ENCODE data around the gene MRS2. TPM values are rescaled to one million over a fixed set of nuclear protein-coding genes. Genes with fewer than 3 reads are reported as not detected.
"Not testable (repeated sequence)": the region's sequence is repeated elsewhere in the genome, so short reads cannot be mapped to it uniquely, and the experiment has no call there.

The MRS2 gene
- total RNA-seq, 1 donor from 2014 or later: 21.3 TPM

DNA sequence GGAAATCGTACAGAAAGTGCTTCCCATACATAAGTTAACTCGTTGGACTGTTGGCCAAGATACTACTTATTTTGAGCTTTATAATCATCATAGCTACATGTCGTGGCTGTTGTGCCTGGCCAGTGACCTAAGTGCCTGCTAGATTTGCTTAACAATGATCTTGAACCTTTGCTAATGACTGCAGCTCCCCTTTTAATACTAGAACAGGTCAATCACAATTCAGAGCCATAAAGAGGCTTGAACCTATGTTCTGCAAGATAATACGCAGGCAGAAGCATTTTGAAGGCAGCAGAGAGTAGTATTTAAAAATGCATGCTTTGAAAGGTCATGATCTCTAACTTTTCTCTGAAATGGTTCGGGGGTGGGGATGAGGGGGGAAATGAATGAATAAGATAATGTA is 2.5 kb downstream of the MRS2 start:
- Histone ChIP-seq H3K4me1 (peaks cover 8% of the 10 kb centered on the region), H3K27me3 (no peaks in the 10 kb centered on the region), H3K27ac (no peak overlapping the region), H3K4me3 (no peak overlapping the region), H3K36me3 (peaks cover 45% of the 10 kb centered on the region), H3K9me3 (no peaks in the 10 kb centered on the region)
- intact Hi-C loops (cut with DNase I): no loop called here
- TF ChIP-seq, protein P1, sequence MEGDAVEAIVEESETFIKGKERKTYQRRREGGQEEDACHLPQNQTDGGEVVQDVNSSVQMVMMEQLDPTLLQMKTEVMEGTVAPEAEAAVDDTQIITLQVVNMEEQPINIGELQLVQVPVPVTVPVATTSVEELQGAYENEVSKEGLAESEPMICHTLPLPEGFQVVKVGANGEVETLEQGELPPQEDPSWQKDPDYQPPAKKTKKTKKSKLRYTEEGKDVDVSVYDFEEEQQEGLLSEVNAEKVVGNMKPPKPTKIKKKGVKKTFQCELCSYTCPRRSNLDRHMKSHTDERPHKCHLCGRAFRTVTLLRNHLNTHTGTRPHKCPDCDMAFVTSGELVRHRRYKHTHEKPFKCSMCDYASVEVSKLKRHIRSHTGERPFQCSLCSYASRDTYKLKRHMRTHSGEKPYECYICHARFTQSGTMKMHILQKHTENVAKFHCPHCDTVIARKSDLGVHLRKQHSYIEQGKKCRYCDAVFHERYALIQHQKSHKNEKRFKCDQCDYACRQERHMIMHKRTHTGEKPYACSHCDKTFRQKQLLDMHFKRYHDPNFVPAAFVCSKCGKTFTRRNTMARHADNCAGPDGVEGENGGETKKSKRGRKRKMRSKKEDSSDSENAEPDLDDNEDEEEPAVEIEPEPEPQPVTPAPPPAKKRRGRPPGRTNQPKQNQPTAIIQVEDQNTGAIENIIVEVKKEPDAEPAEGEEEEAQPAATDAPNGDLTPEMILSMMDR (IDR thresholded peaks at IDR 0.05): no peak
- ATAC-seq: no peak
- no peak for DNase-seq

DNA sequence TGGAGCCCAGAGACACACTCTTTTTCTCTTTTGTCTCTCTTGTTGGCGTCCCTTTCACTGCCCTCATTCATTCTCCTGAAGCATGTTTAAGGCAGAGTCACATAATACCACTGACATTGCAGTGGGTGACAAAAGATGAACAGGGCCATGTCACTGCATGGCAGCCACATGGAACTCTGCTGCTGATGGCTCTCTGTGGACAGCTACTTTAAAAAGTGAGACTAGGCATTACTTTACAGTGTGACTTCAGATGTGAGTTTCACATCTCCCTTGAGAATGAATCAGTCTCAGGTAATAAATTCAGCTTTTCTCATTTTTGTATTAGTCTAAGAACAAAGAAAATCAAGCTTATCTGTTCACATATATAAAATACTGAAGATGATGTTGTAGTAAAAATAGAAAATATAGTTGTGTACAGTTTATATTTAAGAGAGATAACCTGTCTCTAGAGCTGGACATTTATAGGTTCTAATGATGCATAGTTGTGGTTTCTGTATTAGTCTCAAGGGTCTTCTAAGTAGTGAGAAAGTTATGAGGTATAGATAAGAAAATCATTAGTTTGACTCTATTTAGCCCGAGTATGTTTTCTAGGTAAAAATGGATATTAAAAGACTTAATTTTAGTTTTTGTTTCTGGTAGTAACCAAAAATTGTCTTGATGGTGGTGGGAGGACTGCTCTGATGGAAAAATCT is 6.1 kb downstream of the MRS2 start:
- intact Hi-C loops (cut with DNase I): no loop called here
- H3K4me1 ChIP-seq: peaks cover 4% of the 10 kb centered on the region
- TF ChIP-seq, protein P1 (IDR thresholded peaks at IDR 0.05): no peak
- H3K27me3 ChIP-seq: no peaks in the 10 kb centered on the region
- H3K4me3 ChIP-seq: no peak overlapping the region
- no peak overlapping the region for H3K27ac ChIP-seq
- DNase-seq (no peak), ATAC-seq (no peak)
- H3K36me3 ChIP-seq: peaks cover 81% of the 10 kb centered on the region
- H3K9me3 ChIP-seq: no peaks in the 10 kb centered on the region

DNA sequence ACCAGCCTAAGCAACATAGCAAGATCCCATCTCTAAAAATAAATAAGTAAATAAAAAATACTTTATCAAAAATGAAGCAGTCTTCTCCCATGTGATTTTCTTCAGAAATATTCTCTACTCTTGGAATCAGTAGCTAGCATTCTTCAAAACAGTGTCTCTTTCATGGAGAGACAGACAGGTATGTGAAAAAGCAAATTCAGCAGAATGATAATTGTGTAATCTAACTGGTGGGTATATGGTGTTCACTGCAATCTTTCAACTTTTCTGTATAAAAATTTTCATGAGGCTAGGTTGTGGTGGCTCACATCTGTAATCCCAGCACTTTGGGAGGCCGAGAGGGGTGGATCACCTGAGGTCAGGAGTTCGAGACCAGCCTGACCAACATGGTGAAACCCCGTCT is 7.9 kb downstream of the MRS2 start:
- no peaks in the 10 kb centered on the region for H3K27me3 ChIP-seq
- TF ChIP-seq, protein P1 (IDR thresholded peaks at IDR 0.05): no peak
- H3K4me3 ChIP-seq: no peak overlapping the region
- DNase-seq: no peak
- no peaks in the 10 kb centered on the region for H3K9me3 ChIP-seq
- H3K27ac ChIP-seq: no peak overlapping the region
- intact Hi-C loops (cut with DNase I): no loop called here
- H3K4me1 ChIP-seq: no peaks in the 10 kb centered on the region
- ATAC-seq: no peak
- H3K36me3 ChIP-seq: peaks cover 95% of the 10 kb centered on the region

DNA sequence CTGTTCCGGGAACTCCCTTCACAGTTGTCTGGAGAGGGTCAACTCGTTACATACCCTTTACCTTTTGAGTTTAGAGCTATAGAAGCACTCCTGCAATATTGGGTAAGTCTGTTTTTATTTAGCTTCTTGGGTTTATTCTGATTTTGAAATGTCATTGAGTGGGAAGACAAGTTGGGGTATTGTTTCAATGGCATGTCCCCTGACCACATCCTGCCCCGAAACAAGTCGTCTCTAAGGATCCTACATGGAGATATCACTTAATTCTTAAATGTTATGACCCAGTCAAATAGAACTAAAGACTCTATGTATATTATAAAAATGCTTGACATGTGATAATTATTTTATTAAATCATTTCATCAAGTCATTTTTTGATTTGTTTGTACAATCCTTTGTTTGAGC is 9.6 kb downstream of the MRS2 start:
- no peak overlapping the region for H3K4me3 ChIP-seq
- TF ChIP-seq, protein P1 (IDR thresholded peaks at IDR 0.05): no peak
- intact Hi-C loops (cut with DNase I): no loop called here
- H3K27ac ChIP-seq: no peak overlapping the region
- no peaks in the 10 kb centered on the region for H3K27me3 ChIP-seq
- no peaks in the 10 kb centered on the region for H3K4me1 ChIP-seq
- peaks cover 97% of the 10 kb centered on the region for H3K36me3 ChIP-seq
- DNase-seq (no peak), ATAC-seq (no peak)
- H3K9me3 ChIP-seq: no peaks in the 10 kb centered on the region

DNA sequence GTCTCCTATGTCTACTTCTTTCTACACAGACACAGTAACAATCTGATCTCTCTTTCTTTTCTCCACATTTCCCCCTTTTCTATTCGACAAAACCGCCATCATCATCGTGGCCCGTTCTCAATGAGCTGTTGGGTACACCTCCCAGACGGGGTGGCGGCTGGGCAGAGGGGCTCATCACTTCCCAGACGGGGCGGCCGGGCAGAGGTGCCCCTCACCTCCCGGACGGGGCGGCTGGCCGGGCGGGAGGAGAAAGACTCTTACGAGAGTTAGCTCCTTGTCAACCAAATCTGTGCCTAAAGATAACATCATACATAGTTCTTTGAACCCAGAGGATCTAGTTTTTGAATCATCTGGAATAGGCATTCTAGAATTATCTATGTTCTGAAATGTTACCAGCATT is 11.8 kb downstream of the MRS2 start:
- H3K9me3 ChIP-seq; H3K27me3 ChIP-seq; intact Hi-C loops (cut with DNase I); H3K4me1 ChIP-seq; ATAC-seq; DNase-seq; H3K4me3 ChIP-seq; H3K27ac ChIP-seq: not testable (repeated sequence)
- H3K36me3 ChIP-seq: peaks cover 97% of the 10 kb centered on the region

DNA sequence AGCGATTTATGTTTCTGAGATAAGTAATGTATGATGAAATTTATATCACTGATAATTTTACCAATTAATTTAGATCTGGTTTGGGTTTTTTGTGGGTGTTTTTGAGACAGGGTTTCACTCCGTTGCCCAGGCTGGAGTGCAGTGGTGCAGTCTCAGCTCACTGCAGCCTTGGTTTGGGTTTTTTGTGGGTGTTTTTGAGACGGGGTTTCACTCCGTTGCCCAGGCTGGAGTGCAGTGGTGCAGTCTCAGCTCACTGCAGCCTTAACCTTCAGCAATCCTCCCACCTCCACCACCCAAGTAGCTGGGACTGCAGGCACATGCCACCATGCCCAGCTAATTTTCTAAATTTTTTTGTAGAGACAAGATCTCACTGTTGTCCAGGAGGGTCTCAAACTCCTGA is 13.0 kb downstream of the MRS2 start:
- TF ChIP-seq, protein P1 (IDR thresholded peaks at IDR 0.05): no peak
- intact Hi-C loops (cut with DNase I): no loop called here
- ATAC-seq: no peak

More for the DNA sequence above, 13.0 kb downstream of the MRS2 start:
- peaks cover 97% of the 10 kb centered on the region for H3K36me3 ChIP-seq
- H3K4me1 ChIP-seq: no peaks in the 10 kb centered on the region
- H3K27me3 ChIP-seq: no peaks in the 10 kb centered on the region
- H3K4me3 ChIP-seq: no peak overlapping the region
- no peak for DNase-seq
- H3K9me3 ChIP-seq: no peaks in the 10 kb centered on the region
- no peak overlapping the region for H3K27ac ChIP-seq
